Measurements from ENCODE around the gene RBM45.

RBM45 gene

DNA sequence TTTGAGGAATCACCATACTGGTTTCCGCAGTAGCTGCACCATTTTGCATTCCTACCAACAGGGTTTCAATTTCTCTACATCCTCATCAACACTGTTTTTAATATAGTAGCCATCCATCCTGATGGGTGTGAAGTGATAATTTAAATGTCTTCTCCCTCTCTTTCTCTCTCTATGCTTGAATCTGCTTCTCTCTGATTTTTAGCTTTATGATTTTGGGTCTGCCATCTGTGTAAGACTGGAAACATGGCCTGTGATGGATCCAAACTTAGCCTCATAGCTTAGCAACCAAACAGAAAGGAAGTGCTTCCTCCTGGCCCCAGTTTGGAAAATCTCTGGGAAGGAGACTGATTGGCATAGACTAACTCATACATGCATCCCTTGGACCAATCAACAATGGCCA lies 48.4 kb downstream of the RBM45 start:
- Histone ChIP-seq H3K4me3 (no peak overlapping the region), H3K27ac (no peak overlapping the region)
- no peak for DNase-seq (ENCODE audit: low spot score)
- TF ChIP-seq CTCF (IDR thresholded peaks at IDR 0.05), result no peak

- no peak for DNase-seq (ENCODE audit: low spot score)
- Histone ChIP-seq H3K4me3 (no peak overlapping the region), H3K27ac (no peak overlapping the region)
- no peak for TF ChIP-seq CTCF (IDR thresholded peaks at IDR 0.05)
These were observed 51.2 kb downstream of the RBM45 start for GRCh38 chr2:178163395-178163794.

DNA sequence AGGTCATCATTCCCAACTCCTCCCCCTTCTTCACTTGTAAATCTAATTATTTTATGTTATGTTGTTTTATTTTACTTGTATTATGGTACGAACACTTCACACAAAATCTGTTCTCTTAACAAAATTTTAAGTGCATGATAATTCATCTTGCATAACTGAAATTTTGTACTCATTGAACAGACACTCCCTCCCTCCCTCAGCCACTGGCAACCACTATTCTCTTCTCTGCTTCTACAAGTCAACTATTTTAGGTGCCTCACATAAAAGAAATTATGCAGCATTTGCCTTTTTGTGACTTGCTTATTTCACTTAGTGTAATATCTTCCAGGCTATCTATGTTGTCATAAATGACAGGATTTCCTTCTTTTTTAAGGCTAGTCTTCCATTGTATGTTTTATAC lies 51.7 kb downstream of the RBM45 start:
- Histone ChIP-seq H3K4me3 (no peak overlapping the region), H3K27ac (no peak overlapping the region)
- DNase-seq (ENCODE audit: low spot score), result no peak
- TF ChIP-seq CTCF (IDR thresholded peaks at IDR 0.05), result no peak

- no peak overlapping the region for H3K27ac ChIP-seq
- DNase-seq (ENCODE audit: low spot score), result no peak
These were observed 61.4 kb downstream of the RBM45 start for GRCh38 chr2:178173657-178174056.

GRCh38 chr2:178177066-178177679 lies 64.9 kb downstream of the RBM45 start:
- no peak for DNase-seq (ENCODE audit: low spot score)
- Histone ChIP-seq H3K27ac (no peak overlapping the region), H3K4me3 (no peak overlapping the region)
- no peak for TF ChIP-seq CTCF (IDR thresholded peaks at IDR 0.05)

More at GRCh38 chr2:178173657-178174056, 61.4 kb downstream of the RBM45 start:
- TF ChIP-seq CTCF (IDR thresholded peaks at IDR 0.05), result no peak
- H3K4me3 ChIP-seq, result no peak overlapping the region

All from coronary artery (tissue), 2 donors.